Stomach smooth muscle (tissue), 2 donors: ENCODE data around the gene ATP11A.
"Not testable (repeated sequence)": the region's sequence is repeated elsewhere in the genome, so short reads cannot be mapped to it uniquely, and the experiment has no call there.

Experiments
- H3K27ac ChIP-seq: one replicate; pipeline ENCODE4 v1.7.0; 2013; ENCODE audit warnings: mild to moderate bottlenecking, low read length, inconsistent platforms
- H3K27me3 ChIP-seq, 2 donors: one replicate each; pipeline ENCODE4 v1.7.0; 2013; ENCODE audit warnings: low read length in 2 of 2; ENCODE audit not compliant: insufficient read depth in 2 of 2, control insufficient read depth in 1 of 2
- H3K36me3 ChIP-seq, 2 donors: one replicate each; pipeline ENCODE4 v1.7.0; 2013; ENCODE audit warnings: low read length in 2 of 2; ENCODE audit not compliant: control insufficient read depth in 2 of 2, insufficient read depth in 2 of 2
- H3K4me1 ChIP-seq: one replicate; pipeline ENCODE4 v1.7.0; 2013; ENCODE audit warnings: low read length; ENCODE audit not compliant: control insufficient read depth, insufficient read depth
- H3K4me3 ChIP-seq, 2 donors: one replicate each; pipeline ENCODE4 v1.7.0; 2013; ENCODE audit warnings: low read length in 2 of 2
- H3K9ac ChIP-seq, 2 donors: one replicate each; pipeline ENCODE4 v1.7.0; 2013; ENCODE audit warnings: low read length in 2 of 2, mild to moderate bottlenecking in 1 of 2
- H3K9me3 ChIP-seq, 2 donors: one replicate each; pipeline ENCODE4 v1.7.0; 2013; ENCODE audit warnings: low read length in 2 of 2; ENCODE audit not compliant: control insufficient read depth in 2 of 2
- donor health status: healthy.
- donor health status: Pancreatic carcinoma.

Gene ATP11A

GRCh38 chr13:112782429-112783010 is 92.7 kb downstream of the ATP11A start:
- peaks cover 29% of the 10 kb centered on the region for H3K4me1 ChIP-seq
- peak overlapping the region in 1 of 2 donors; percentile 29 for H3K9ac ChIP-seq
- H3K27me3 ChIP-seq, result no peaks in the 10 kb centered on the region
- H3K27ac ChIP-seq, result peak overlapping the region; percentile 75
- H3K4me3 ChIP-seq, result peak overlapping the region in 1 of 2 donors; percentile 29
- no peaks in the 10 kb centered on the region for H3K9me3 ChIP-seq
- H3K36me3 ChIP-seq, result peaks cover 3 to 4% of the 10 kb centered on the region in 2 donors

DNA sequence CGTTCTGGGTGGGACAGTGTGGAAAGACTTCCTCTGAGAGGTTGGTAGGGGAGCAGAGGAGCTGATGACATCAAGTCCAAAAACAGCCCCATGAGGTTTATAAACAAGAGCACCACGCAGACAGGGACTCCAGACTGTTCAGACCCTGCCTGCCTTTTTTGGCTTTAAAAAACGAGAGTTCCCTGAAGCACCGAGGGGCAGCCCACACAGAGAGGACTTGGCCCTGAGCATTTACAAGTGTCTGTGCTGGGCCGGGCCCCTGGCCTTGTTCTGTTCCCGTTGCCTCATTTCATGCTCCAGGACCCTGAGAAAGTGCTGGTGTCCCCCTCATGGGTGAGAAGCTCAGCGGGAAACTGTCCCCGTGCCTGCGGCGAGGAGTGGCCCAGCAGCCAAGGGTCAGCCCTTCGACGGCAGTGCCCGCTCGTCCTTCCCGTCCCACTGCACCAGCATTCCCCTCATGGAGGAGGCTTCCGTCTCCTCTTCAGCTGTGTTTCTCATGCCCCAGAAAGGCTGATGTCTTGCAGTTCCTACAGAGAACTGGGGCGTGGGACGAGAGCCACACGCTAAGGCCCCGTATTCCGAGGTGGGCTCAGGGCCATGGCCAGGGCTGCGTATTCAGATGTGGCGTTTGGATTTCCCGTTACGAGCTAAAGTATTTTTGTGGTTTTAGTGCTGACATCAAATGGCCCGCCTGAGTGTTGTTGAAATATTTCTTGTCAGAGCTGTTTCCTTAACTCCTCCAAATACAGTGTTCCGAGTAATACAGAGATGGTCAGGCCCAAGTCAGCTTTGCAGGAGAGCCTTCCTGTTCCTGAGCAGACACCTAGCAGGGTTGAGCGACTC is 93.5 kb downstream of the ATP11A start:
- Histone ChIP-seq H3K27ac (peak overlapping the region; percentile 75), H3K27me3 (no peaks in the 10 kb centered on the region), H3K9ac (peak overlapping the region in 1 of 2 donors; percentile 58)

DNA sequence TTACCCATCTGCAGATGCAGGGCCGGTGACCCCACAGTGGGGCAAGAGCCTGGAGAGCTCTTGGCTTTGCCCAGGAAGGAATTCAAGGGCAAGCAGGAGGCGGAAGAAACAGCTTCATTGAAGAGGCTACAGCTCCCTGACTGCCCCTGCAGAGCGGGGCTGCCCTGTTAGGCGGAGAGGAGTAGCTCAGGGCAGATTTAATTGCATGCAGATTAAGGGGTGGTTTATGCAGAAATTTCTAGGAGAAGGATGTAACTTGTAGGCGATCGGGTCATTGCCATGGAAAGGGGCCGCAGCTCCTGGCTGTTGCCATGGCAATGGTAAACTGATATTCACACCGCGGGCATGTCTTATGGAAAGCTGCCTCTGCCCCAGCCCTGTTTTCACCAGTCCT is 94.1 kb downstream of the ATP11A start:
- Histone ChIP-seq H3K27ac (peak overlapping the region; percentile 75), H3K9ac (no peak overlapping the region), H3K36me3 (peaks cover 3 to 6% of the 10 kb centered on the region in 2 donors)

More for the DNA sequence above, 93.5 kb downstream of the ATP11A start:
- Histone ChIP-seq H3K4me1 (peaks cover 29% of the 10 kb centered on the region), H3K4me3 (peak overlapping the region in 1 of 2 donors; percentile 29), H3K9me3 (no peaks in the 10 kb centered on the region), H3K36me3 (peaks cover 3 to 6% of the 10 kb centered on the region in 2 donors)

DNA sequence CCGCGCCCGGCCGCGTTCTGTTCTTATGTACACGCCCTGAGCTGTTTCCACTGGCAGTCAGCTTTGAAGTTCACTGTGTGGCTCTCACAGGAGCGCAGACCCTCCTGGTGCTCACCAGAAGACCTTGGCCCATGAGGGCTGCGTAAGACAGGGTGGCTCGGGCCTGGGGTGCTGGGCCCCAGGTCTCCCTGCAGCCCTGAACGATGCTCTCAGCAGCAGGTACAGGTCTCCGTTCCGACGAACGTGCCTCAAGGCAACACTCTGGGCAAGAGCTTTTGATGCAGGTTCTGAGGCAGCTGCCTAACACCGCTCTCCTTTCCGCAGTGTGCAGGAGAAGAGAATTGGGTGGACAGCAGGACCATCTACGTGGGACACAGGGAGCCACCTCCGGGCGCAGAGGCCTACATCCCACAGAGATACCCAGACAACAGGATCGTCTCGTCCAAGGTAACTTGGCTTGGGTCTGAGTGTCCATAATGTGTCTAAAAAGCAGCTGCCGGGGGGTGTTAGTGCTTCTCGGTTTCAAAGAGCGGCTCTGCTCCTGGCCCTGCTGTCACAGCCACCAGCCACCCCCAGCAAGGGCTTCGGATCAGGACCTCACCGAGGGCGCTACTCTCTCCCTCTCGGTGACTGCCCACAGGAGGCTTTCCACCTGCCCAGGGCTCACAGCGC is 95.1 kb downstream of the ATP11A start:
- H3K9ac ChIP-seq, result no peak overlapping the region
- no peaks in the 10 kb centered on the region for H3K9me3 ChIP-seq
- no peaks in the 10 kb centered on the region for H3K27me3 ChIP-seq
- H3K36me3 ChIP-seq, result peaks cover 3 to 6% of the 10 kb centered on the region in 2 donors
- no peak overlapping the region for H3K27ac ChIP-seq
- peaks cover 29% of the 10 kb centered on the region for H3K4me1 ChIP-seq
- no peak overlapping the region for H3K4me3 ChIP-seq

More for the DNA sequence above, 94.1 kb downstream of the ATP11A start:
- Histone ChIP-seq H3K4me3 (no peak overlapping the region), H3K4me1 (peaks cover 29% of the 10 kb centered on the region), H3K27me3 (no peaks in the 10 kb centered on the region), H3K9me3 (no peaks in the 10 kb centered on the region)

DNA sequence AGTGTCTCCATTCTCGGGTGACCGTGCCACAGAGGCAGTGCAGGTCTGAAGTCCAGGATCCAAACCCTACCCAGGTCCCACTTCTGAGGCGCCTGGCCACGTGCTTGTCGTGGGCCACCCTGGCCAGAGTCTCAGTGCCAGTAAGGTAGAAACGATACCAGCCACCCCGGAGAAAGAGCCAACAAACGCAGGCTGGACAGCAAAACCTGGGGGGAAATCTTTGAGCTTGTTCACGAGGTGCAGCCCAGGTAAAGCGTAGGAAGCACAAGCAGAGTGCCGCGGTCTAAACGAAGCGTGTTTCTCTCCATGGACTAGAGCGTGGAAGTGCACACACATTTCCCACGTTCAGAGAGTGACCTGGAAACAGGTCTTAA is 95.6 kb downstream of the ATP11A start:
- H3K9ac ChIP-seq, result no peak overlapping the region
- H3K4me1 ChIP-seq, result peaks cover 29% of the 10 kb centered on the region
- H3K27ac ChIP-seq, result no peak overlapping the region
- no peak overlapping the region for H3K4me3 ChIP-seq
- H3K9me3 ChIP-seq, result no peaks in the 10 kb centered on the region
- peaks cover 3 to 6% of the 10 kb centered on the region in 2 donors for H3K36me3 ChIP-seq
- no peaks in the 10 kb centered on the region for H3K27me3 ChIP-seq

- H3K4me1 ChIP-seq, result peaks cover 22% of the 10 kb centered on the region
- not testable (repeated sequence) for H3K36me3 ChIP-seq, H3K27ac ChIP-seq, H3K9me3 ChIP-seq, H3K4me3 ChIP-seq, H3K27me3 ChIP-seq, H3K9ac ChIP-seq
These were observed 97.0 kb downstream of the ATP11A start for GRCh38 chr13:112786810-112787209.

DNA sequence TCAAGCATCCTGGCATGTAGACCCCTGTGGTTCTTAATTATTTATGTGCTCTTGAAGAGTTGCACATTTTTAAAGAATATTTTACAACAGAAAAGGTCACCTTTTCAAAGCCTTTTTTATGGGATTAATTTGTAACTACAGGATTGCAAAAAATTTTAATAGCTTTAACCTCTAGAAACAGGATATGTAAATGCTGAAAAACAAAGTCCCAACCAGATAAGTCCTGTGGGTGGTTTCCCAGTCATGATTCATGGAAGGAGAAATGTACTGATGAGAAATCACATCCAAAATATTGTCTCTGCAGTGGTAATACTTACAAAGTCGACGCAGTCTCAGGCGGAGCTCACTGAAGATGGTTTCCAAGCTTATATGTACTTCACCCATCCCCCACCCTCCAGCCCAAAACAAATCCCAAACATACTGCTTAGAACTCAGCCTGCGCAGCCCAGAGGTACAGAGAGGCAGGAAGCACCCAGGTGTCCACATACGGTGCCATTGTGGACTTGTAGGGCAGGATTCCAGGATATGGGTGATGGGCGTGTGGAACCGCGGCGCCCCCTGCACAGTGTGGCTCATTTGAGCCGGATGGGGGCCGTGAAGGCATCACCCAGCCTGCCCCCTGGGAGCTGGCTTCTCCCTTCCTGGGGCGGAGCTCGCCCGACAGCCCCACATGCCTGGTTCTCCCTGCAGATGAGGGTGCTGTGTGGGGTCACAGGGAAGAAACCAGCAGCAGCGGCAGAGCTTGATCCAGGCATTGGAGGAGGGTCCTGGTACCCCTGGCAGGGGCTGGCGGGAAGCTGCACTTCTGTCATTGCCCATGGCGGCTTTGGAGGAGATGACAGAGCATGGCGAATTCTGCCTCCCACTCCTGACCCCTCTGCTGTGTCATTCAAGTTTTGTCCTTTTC is 101.2 kb downstream of the ATP11A start:
- H3K36me3 ChIP-seq, result peaks cover 0 to 3% of the 10 kb centered on the region in 2 donors
- no peaks in the 10 kb centered on the region for H3K27me3 ChIP-seq
- no peak overlapping the region for H3K27ac ChIP-seq
- no peaks in the 10 kb centered on the region for H3K4me1 ChIP-seq
- H3K9me3 ChIP-seq, result no peaks in the 10 kb centered on the region
- no peak overlapping the region for H3K4me3 ChIP-seq
- no peak overlapping the region for H3K9ac ChIP-seq

DNA sequence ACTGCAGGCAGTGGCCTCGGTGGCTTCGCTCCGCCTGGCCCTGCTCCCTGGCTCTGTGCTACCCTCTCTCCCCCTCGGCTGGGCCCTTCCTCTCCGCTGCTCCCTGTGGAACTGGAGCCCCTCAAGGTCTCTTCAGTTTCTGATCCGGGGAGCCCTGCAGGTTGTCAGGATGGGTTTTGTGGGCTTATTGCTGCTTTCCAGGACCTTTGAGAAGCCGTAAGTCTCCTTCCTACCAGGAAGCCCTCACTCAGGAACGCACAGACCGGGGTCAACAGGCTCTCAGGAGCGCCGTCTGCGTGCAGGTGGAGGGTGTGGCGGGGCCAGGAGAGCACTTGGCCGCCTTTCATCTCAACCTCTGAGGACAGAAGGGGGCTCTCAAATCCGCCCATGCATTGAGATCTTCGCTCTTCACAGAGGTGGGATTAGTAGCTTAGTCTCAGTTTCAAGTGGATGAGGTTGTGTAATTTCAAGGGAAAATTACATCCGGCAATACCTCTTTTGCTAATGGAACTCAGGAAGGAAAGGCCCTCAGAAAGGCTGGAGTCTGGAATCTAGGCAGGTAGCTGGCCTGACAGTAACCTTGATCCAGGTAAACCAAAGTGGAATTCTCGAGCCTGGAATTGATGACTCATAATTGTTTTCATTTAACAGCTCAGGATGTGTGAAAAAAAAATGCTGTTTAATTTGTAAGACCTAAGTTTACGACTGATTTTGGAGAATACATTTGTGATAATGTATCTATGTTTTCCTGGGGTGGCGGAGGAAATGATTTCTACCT is 102.0 kb downstream of the ATP11A start:
- no peaks in the 10 kb centered on the region for H3K27me3 ChIP-seq
- no peak overlapping the region for H3K27ac ChIP-seq

DNA sequence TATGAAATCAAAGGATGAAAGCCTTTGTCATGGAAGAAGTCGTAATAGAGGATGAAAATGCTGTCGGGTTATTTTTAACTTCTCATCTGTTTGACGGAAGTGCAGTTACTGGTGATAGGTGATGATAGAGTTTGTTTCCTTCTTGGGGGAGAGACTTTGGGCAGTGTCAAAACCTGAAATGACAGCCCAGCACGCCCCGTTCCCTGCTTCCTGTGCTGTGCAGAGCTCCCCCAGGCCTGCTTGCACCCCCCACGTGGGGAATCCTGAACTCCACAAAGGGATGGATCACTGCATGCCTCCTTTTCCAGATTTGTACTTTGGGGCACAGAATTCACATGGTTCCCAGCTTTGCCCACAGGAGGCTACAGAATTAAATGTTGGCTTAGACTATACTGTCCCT is 102.7 kb downstream of the ATP11A start:
- Histone ChIP-seq H3K4me3 (no peak overlapping the region), H3K9ac (no peak overlapping the region), H3K36me3 (peaks cover 0 to 3% of the 10 kb centered on the region in 2 donors), H3K9me3 (no peaks in the 10 kb centered on the region), H3K4me1 (no peaks in the 10 kb centered on the region), H3K27ac (no peak overlapping the region), H3K27me3 (no peaks in the 10 kb centered on the region)

More for the DNA sequence above, 102.0 kb downstream of the ATP11A start:
- Histone ChIP-seq H3K4me1 (no peaks in the 10 kb centered on the region), H3K9me3 (no peaks in the 10 kb centered on the region), H3K9ac (no peak overlapping the region), H3K36me3 (peaks cover 0 to 3% of the 10 kb centered on the region in 2 donors), H3K4me3 (no peak overlapping the region)
